ENCODE data around the gene KRT83.

Gene KRT83

GRCh38 chr12:52320784-52321400 is at the start of gene KRT83:
TSS of gene KRT83 (minus strand) at chr12:52321398. CDS start at chr12:52321335, 63 bp downstream.
- DNase-seq (ENCODE audit: low read depth), result no peak

GRCh38 chr12:52369809-52370208 is 48.6 kb upstream of the KRT83 start:
- DNase-seq (ENCODE audit: low read depth), result no peak

- DNase-seq (ENCODE audit: low read depth), result no peak
Observed at GRCh38 chr12:52369211-52369610, 48.0 kb upstream of the KRT83 start.

GRCh38 chr12:52368508-52368907 is 47.3 kb upstream of the KRT83 start:
- DNase-seq (ENCODE audit: low read depth), result no peak

- DNase-seq (ENCODE audit: low read depth), result no peak
Observed at GRCh38 chr12:52367876-52368275, 46.7 kb upstream of the KRT83 start.

GRCh38 chr12:52366738-52367485 is 45.7 kb upstream of the KRT83 start, which contains the start of gene KRT85:
TSS of gene KRT85 (minus strand) at chr12:52367481. CDS start at chr12:52367405, 76 bp downstream.
- no peak for DNase-seq (ENCODE audit: low read depth)

- DNase-seq (ENCODE audit: low read depth), result no peak
Observed at GRCh38 chr12:52364901-52365489, 43.8 kb upstream of the KRT83 start.

GRCh38 chr12:52364061-52364460 is 42.9 kb upstream of the KRT83 start:
- DNase-seq (ENCODE audit: low read depth), result no peak

- DNase-seq (ENCODE audit: low read depth), result no peak
Observed at GRCh38 chr12:52363111-52363679, 42.0 kb upstream of the KRT83 start.

- no peak for DNase-seq (ENCODE audit: low read depth)
Observed at GRCh38 chr12:52362118-52362726, 41.0 kb upstream of the KRT83 start.

GRCh38 chr12:52361553-52361952 is 40.4 kb upstream of the KRT83 start:
- DNase-seq (ENCODE audit: low read depth), result no peak

- no peak for DNase-seq (ENCODE audit: low read depth)
Observed at GRCh38 chr12:52360663-52361271, 39.6 kb upstream of the KRT83 start.

- DNase-seq (ENCODE audit: low read depth), result no peak
Observed at GRCh38 chr12:52360106-52360662, 39.0 kb upstream of the KRT83 start.

- DNase-seq (ENCODE audit: low read depth), result no peak
Observed at GRCh38 chr12:52359621-52360061, 38.4 kb upstream of the KRT83 start.

GRCh38 chr12:52358575-52359350 is 37.6 kb upstream of the KRT83 start:
- DNase-seq (ENCODE audit: low read depth), result no peak

GRCh38 chr12:52356762-52357580 is 35.8 kb upstream of the KRT83 start:
- DNase-seq (ENCODE audit: low read depth), result no peak

GRCh38 chr12:52356031-52356761 is 35.0 kb upstream of the KRT83 start:
- DNase-seq (ENCODE audit: low read depth), result no peak

GRCh38 chr12:52355176-52355575 is 34.0 kb upstream of the KRT83 start:
- no peak for DNase-seq (ENCODE audit: low read depth)

- no peak for DNase-seq (ENCODE audit: low read depth)
Observed at GRCh38 chr12:52354200-52354599, 33.0 kb upstream of the KRT83 start.

Data from stimulated activated CD8-positive, alpha-beta memory T cell treated with anti-CD3 and anti-CD28 coated beads, Interleukin-12 subunit alpha, Interleukin-12 subunit beta, amount 100 ng/mL, for 4 hours (primary cell).